ENCODE measurements around the gene ADARB1.

- TF ChIP-seq POLR2A (IDR thresholded peaks at IDR 0.05) (no peak), POLR2AphosphoS5 (IDR thresholded peaks at IDR 0.05) (no peak), CTCF (IDR thresholded peaks at IDR 0.05) (no peak), EP300 (IDR thresholded peaks at IDR 0.05; ENCODE audit: low read depth) (no peak)
Measured at GRCh38 chr21:45035477-45035848, 38.9 kb upstream of the ADARB1 start.

Measured in transverse colon (tissue), 4 donors.